ENCODE data around the gene JOSD1. TPM values are rescaled to one million over a fixed set of nuclear protein-coding genes. Genes with fewer than 3 reads are reported as not detected.

The JOSD1 gene
- polyA plus RNA-seq, 1 donor: 77.2 TPM

DNA sequence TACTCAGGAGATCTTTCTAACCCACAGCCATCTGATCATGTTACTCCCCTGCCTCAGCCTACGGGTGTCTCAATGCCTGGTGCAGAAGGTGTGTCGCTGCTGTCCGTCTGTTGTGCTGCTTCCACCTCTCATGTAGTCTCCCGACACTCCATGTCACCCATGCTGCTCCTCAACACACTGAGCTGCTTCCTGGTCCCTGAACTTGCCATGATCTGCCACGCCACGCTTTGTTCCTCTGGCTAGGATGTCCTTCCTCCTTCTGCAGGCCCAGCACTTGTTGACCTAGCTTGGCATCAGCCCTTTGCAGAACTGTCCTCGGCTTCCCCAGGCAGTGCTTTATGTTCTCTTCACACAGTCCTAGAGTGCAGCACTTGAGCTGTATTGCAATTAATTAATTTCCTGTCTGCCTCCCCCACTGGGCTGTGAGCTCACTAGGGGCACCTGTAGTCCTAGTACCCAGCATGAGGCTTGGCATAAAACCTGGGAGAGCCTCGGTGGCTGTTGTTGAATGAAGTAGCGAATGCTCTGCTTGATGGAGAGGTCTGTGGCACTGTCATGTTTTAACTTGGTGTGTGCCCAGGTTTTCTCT lies 14.5 kb upstream of the JOSD1 start:
- WGBS (ENCODE audit: insufficient coverage, low lambda C conversion rate): 80% methylated on average over 1 of the region's 9 CpGs
- Histone ChIP-seq H3K27ac (ENCODE audit: low read length) (no peak overlapping the region), H3K9me3 (ENCODE audit: control insufficient read depth, low read depth, low read length) (no peaks in the 10 kb centered on the region), H3K27me3 (ENCODE audit: control insufficient read depth, insufficient read depth, low read length) (no peaks in the 10 kb centered on the region), H3K4me1 (ENCODE audit: control insufficient read depth, insufficient read depth, low read length) (no peaks in the 10 kb centered on the region), H3K36me3 (ENCODE audit: control insufficient read depth, insufficient read depth, low read length) (peaks cover 46% of the 10 kb centered on the region), H3K4me3 (ENCODE audit: low read length) (no peak overlapping the region)
- no peak for DNase-seq

DNA sequence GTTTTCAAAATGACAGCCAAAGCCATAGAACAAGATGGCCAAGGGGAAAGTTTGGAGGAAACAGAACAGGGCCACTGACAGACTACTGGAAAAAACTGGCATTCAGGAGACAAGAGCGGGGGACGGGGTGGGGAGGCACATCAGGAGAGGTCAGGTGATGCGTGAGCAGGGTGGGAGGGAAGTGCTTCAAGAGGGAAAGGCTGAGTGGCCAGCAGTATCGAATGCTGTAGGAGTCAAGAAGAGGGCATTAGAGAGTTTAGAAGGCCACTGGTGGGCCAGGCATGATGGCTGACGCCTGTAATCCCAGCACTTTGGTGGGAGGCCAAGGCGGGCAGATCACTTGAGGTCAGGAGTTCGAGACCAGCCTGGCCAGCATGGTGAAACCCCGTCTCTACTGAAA lies 13.2 kb upstream of the JOSD1 start:
- no CpG with 5 or more reads among the region's 8 CpGs for WGBS (ENCODE audit: insufficient coverage, low lambda C conversion rate)
- no peaks in the 10 kb centered on the region for H3K4me1 ChIP-seq (ENCODE audit: control insufficient read depth, insufficient read depth, low read length)

DNA sequence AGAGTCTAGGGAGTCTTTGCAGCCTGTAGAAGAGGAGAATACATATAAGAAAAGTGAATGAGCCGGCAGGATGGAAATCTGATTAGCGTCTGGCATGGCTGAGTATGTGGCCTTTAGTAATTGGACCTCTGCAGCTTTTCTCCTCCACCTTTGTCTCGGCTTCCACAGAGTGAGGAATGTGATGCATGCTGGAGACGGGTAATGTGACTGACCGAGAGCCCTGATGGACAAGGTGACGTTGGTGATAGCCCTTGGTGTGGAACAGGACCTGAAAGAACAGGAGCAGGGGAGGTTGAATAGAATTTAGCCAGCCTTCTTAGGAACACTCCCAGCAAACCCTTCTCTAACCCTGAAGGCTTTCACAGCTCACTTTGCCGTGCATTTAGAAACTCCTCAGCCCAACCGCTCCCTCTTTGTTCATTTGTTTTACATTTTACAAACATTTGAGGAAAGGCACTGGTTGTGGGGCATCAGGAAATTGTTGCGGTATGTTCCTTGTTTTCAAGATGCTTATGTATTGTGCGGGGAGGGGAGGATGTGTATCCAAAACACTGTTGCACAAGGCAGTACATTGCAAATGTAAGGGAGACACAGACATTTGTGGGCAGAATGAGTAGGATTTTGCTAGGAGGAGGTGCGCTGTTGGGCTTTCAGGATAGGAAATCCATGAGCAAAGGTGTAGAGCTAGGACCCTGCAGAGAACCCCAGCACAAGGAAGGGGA lies 11.9 kb upstream of the JOSD1 start:
- Histone ChIP-seq H3K4me1 (ENCODE audit: control insufficient read depth, insufficient read depth, low read length) (peaks cover 8% of the 10 kb centered on the region), H3K9me3 (ENCODE audit: control insufficient read depth, low read depth, low read length) (no peaks in the 10 kb centered on the region), H3K36me3 (ENCODE audit: control insufficient read depth, insufficient read depth, low read length) (peaks cover 53% of the 10 kb centered on the region), H3K4me3 (ENCODE audit: low read length) (no peak overlapping the region), H3K27ac (ENCODE audit: low read length) (no peak overlapping the region), H3K27me3 (ENCODE audit: control insufficient read depth, insufficient read depth, low read length) (no peaks in the 10 kb centered on the region)
- DNase-seq: no peak
- WGBS (ENCODE audit: insufficient coverage, low lambda C conversion rate): 43% methylated on average over 1 of the region's 11 CpGs

More for the DNA sequence above, 13.2 kb upstream of the JOSD1 start:
- H3K9me3 ChIP-seq (ENCODE audit: control insufficient read depth, low read depth, low read length): no peaks in the 10 kb centered on the region
- no peak for DNase-seq
- H3K27ac ChIP-seq (ENCODE audit: low read length): no peak overlapping the region
- H3K36me3 ChIP-seq (ENCODE audit: control insufficient read depth, insufficient read depth, low read length): peaks cover 56% of the 10 kb centered on the region
- H3K4me3 ChIP-seq (ENCODE audit: low read length): no peak overlapping the region
- H3K27me3 ChIP-seq (ENCODE audit: control insufficient read depth, insufficient read depth, low read length): no peaks in the 10 kb centered on the region

GRCh38 chr22:38710866-38711265 lies 10.1 kb upstream of the JOSD1 start:
- Histone ChIP-seq H3K9me3 (ENCODE audit: control insufficient read depth, low read depth, low read length) (no peaks in the 10 kb centered on the region), H3K27ac (ENCODE audit: low read length) (no peak overlapping the region), H3K4me3 (ENCODE audit: low read length) (no peak overlapping the region), H3K36me3 (ENCODE audit: control insufficient read depth, insufficient read depth, low read length) (peaks cover 35% of the 10 kb centered on the region), H3K27me3 (ENCODE audit: control insufficient read depth, insufficient read depth, low read length) (no peaks in the 10 kb centered on the region), H3K4me1 (ENCODE audit: control insufficient read depth, insufficient read depth, low read length) (peaks cover 12% of the 10 kb centered on the region)
- no peak for DNase-seq
- no CpG with 5 or more reads among the region's 3 CpGs for WGBS (ENCODE audit: insufficient coverage, low lambda C conversion rate)

GRCh38 chr22:38710351-38710750 lies 9.6 kb upstream of the JOSD1 start:
- WGBS (ENCODE audit: insufficient coverage, low lambda C conversion rate): 100% methylated on average over 1 of the region's 3 CpGs
- DNase-seq: no peak
- H3K9me3 ChIP-seq (ENCODE audit: control insufficient read depth, low read depth, low read length): no peaks in the 10 kb centered on the region
- no peaks in the 10 kb centered on the region for H3K27me3 ChIP-seq (ENCODE audit: control insufficient read depth, insufficient read depth, low read length)
- peaks cover 12% of the 10 kb centered on the region for H3K4me1 ChIP-seq (ENCODE audit: control insufficient read depth, insufficient read depth, low read length)
- peaks cover 30% of the 10 kb centered on the region for H3K36me3 ChIP-seq (ENCODE audit: control insufficient read depth, insufficient read depth, low read length)
- H3K4me3 ChIP-seq (ENCODE audit: low read length): no peak overlapping the region
- H3K27ac ChIP-seq (ENCODE audit: low read length): no peak overlapping the region

- no peak for DNase-seq
- Histone ChIP-seq H3K36me3 (ENCODE audit: control insufficient read depth, insufficient read depth, low read length) (peaks cover 26% of the 10 kb centered on the region), H3K9me3 (ENCODE audit: control insufficient read depth, low read depth, low read length) (no peaks in the 10 kb centered on the region), H3K4me3 (ENCODE audit: low read length) (no peak overlapping the region), H3K27me3 (ENCODE audit: control insufficient read depth, insufficient read depth, low read length) (no peaks in the 10 kb centered on the region), H3K27ac (ENCODE audit: low read length) (no peak overlapping the region), H3K4me1 (ENCODE audit: control insufficient read depth, insufficient read depth, low read length) (peaks cover 20% of the 10 kb centered on the region)
- WGBS (ENCODE audit: insufficient coverage, low lambda C conversion rate): 90% methylated on average over 2 of the region's 3 CpGs
Measured at GRCh38 chr22:38709306-38709705, 8.6 kb upstream of the JOSD1 start.

DNA sequence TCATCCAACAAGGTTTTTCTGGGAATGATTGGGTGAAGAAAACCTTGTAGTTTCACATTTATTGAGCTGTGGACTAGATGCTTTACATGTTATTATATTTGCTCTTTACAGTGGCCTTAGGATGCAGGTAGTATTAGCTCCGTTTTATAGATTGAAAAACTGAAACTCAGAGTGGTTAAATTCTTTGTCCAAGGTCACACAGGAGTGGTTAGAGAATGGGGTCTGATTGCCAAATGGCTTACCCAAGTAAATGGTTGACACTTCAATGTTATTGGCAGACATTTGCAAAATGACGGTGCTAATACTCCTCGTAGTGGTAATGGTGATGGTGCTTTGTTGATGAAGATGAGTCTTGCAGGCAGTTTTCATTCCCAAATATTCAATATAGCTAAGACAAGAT lies 7.2 kb upstream of the JOSD1 start:
- peak overlapping the region; percentile 96 for H3K27ac ChIP-seq (ENCODE audit: low read length)
- H3K4me1 ChIP-seq (ENCODE audit: control insufficient read depth, insufficient read depth, low read length): peaks cover 20% of the 10 kb centered on the region
- H3K9me3 ChIP-seq (ENCODE audit: control insufficient read depth, low read depth, low read length): no peaks in the 10 kb centered on the region
- H3K36me3 ChIP-seq (ENCODE audit: control insufficient read depth, insufficient read depth, low read length): peaks cover 23% of the 10 kb centered on the region
- no peak for DNase-seq
- H3K4me3 ChIP-seq (ENCODE audit: low read length): peak overlapping the region; percentile 95
- WGBS (ENCODE audit: insufficient coverage, low lambda C conversion rate): no CpG with 5 or more reads among the region's 3 CpGs
- H3K27me3 ChIP-seq (ENCODE audit: control insufficient read depth, insufficient read depth, low read length): no peaks in the 10 kb centered on the region

DNA sequence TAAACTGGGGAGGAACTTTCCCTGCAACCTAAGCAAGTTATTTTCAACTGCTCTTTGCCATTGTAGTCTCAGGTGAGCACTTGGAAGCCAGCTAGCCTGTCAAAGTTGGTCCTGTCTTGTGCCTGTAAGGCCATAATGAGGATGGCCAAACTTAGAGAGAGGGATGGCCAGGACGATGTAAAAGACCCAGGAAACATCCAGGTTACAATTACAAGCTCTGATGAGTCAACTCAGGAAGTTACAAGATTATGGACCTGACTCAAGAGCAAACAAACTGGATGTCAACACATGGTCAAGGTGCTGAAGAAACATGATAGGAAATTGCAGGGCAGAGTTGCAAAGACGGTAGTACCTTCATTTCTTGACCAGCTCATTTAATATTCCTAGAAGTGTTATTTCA lies 6.6 kb upstream of the JOSD1 start:
- peak; percentile 73 to 87 for DNase-seq
- no peaks in the 10 kb centered on the region for H3K9me3 ChIP-seq (ENCODE audit: control insufficient read depth, low read depth, low read length)
- peak overlapping the region; percentile 96 for H3K27ac ChIP-seq (ENCODE audit: low read length)
- no CpG with 5 or more reads among the region's 2 CpGs for WGBS (ENCODE audit: insufficient coverage, low lambda C conversion rate)
- H3K4me1 ChIP-seq (ENCODE audit: control insufficient read depth, insufficient read depth, low read length): peaks cover 20% of the 10 kb centered on the region
- no peaks in the 10 kb centered on the region for H3K27me3 ChIP-seq (ENCODE audit: control insufficient read depth, insufficient read depth, low read length)
- peaks cover 19% of the 10 kb centered on the region for H3K36me3 ChIP-seq (ENCODE audit: control insufficient read depth, insufficient read depth, low read length)
- H3K4me3 ChIP-seq (ENCODE audit: low read length): peak overlapping the region; percentile 95

DNA sequence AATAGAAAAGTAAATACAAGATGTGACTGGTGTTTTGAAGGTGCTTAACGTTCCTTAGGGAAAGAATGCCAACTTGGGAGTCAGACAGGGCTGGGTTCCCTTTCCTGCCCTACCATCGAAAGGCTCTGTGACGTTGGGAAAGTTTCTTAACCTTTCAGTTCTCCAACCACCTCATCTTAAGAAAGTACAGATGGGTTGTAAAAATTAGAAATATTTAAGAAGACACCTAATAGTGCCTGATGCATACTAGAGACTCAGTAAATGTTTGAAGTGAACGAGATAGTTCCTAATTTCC lies 6.1 kb upstream of the JOSD1 start:
- peaks cover 15% of the 10 kb centered on the region for H3K36me3 ChIP-seq (ENCODE audit: control insufficient read depth, insufficient read depth, low read length)
- no peak for DNase-seq
- no CpG with 5 or more reads among the region's 4 CpGs for WGBS (ENCODE audit: insufficient coverage, low lambda C conversion rate)
- H3K4me3 ChIP-seq (ENCODE audit: low read length): peak overlapping the region; percentile 95
- H3K27me3 ChIP-seq (ENCODE audit: control insufficient read depth, insufficient read depth, low read length): no peaks in the 10 kb centered on the region
- H3K9me3 ChIP-seq (ENCODE audit: control insufficient read depth, low read depth, low read length): no peaks in the 10 kb centered on the region
- peaks cover 20% of the 10 kb centered on the region for H3K4me1 ChIP-seq (ENCODE audit: control insufficient read depth, insufficient read depth, low read length)
- H3K27ac ChIP-seq (ENCODE audit: low read length): peak overlapping the region; percentile 96

DNA sequence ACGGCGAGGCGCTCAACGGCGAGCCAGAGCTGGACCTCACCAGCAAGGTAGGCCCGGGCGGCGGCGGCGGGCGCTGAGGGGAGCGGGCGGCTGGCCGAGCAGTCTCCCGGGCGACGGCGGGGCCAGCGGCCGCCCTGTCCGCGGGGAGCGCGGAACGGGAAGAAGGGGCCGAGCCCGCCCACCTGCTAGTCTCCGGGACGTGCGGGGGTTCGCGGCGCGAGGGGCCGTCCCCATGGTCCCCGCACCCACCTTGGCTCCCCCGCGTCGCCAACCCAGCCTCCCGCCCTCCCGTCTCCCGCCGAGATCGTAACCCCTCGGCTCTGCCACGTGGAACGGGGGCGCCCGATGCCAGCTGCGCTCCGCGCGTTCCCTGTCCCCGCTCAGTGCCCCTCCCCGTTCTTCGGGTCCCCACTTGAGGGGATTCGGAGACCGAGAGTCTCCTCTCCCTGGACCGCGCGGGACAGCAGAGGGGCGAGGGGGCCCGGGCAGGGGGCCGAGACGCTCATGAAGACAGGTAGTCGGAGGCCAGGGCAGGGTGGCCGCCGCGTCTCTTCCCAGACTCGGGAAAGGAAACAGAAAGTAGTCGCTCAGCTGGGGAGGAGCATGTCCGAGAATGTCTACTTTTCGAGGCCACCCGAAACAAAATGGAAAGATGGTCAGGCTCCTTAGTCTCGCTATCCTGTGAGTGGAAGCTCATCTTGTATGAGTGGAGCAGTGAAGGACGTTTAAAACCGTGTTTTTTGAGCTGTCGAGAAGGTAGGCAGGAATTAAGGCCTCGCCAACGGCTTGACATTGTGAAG lies 5.6 kb upstream of the JOSD1 start:
- H3K36me3 ChIP-seq (ENCODE audit: control insufficient read depth, insufficient read depth, low read length): peaks cover 12% of the 10 kb centered on the region
- peak in 1 of 2 donors; percentile 76 for DNase-seq
- no CpG with 5 or more reads among the region's 80 CpGs for WGBS (ENCODE audit: insufficient coverage, low lambda C conversion rate)
- peak overlapping the region; percentile 96 for H3K27ac ChIP-seq (ENCODE audit: low read length)
- H3K4me3 ChIP-seq (ENCODE audit: low read length): peak overlapping the region; percentile 95
- H3K9me3 ChIP-seq (ENCODE audit: control insufficient read depth, low read depth, low read length): no peaks in the 10 kb centered on the region
- peaks cover 23% of the 10 kb centered on the region for H3K4me1 ChIP-seq (ENCODE audit: control insufficient read depth, insufficient read depth, low read length)
- H3K27me3 ChIP-seq (ENCODE audit: control insufficient read depth, insufficient read depth, low read length): no peaks in the 10 kb centered on the region

Data from large intestine (tissue), 3 donors.